ACHN (cell line): ENCODE results near the gene EN2.

Experiments
- DNase-seq: peaks from one replicate; pipeline ENCODE4 v3.0.0-alpha.2; 2015
- in situ Hi-C: cut with HindIII; loops from 2 replicates; pipeline ENCODE4 v1.10.0; 2017; ENCODE audit warnings: low sequenced_read_pairs, low pct_ligation_motif_present, low pct_unique_long_range_greater_than_20kb

EN2 gene

GRCh38 chr7:155458111-155458877 lies at the start of gene EN2:
Gene EN2 (plus strand): TSS chr7:155458129. CDS start chr7:155458378, 249 bp downstream.
- in situ Hi-C loops, result no loop called here
- peak; percentile 16 for DNase-seq

GRCh38 chr7:155408651-155409586 lies 49.0 kb upstream of the EN2 start:
- no peak for DNase-seq
- in situ Hi-C loops, result no loop called here

- in situ Hi-C loops, result no loop called here
- no peak for DNase-seq
Observed at GRCh38 chr7:155409980-155410379, 47.9 kb upstream of the EN2 start.

GRCh38 chr7:155410431-155410830 lies 47.5 kb upstream of the EN2 start:
- in situ Hi-C loops, result no loop called here
- no peak for DNase-seq

GRCh38 chr7:155411718-155412415 lies 46.1 kb upstream of the EN2 start:
- in situ Hi-C loops, result no loop called here
- DNase-seq, result no peak

- peak; percentile 73 for DNase-seq
- in situ Hi-C loops, result no loop called here
Observed at GRCh38 chr7:155412416-155413253, 45.3 kb upstream of the EN2 start.

GRCh38 chr7:155414547-155415492 lies 43.1 kb upstream of the EN2 start:
- in situ Hi-C loops, result no loop called here
- DNase-seq, result no peak

- in situ Hi-C loops, result no loop called here
- no peak for DNase-seq
Observed at GRCh38 chr7:155416646-155417380, 41.1 kb upstream of the EN2 start.

GRCh38 chr7:155418304-155418703 lies 39.6 kb upstream of the EN2 start:
- in situ Hi-C loops, result no loop called here
- DNase-seq, result no peak

- in situ Hi-C loops, result no loop called here
- no peak for DNase-seq
Observed at GRCh38 chr7:155418941-155419755, 38.8 kb upstream of the EN2 start.

GRCh38 chr7:155420116-155420515 lies 37.8 kb upstream of the EN2 start:
- no peak for DNase-seq
- in situ Hi-C loops, result no loop called here

GRCh38 chr7:155422151-155422550 lies 35.8 kb upstream of the EN2 start:
- in situ Hi-C loops, result no loop called here
- no peak for DNase-seq

- DNase-seq, result no peak
- in situ Hi-C loops, result no loop called here
Observed at GRCh38 chr7:155422599-155423336, 35.2 kb upstream of the EN2 start.

- DNase-seq, result no peak
- in situ Hi-C loops, result no loop called here
Observed at GRCh38 chr7:155423337-155424285, 34.3 kb upstream of the EN2 start.
